ENCODE measurements around the gene WDR74.

Gene WDR74

DNA sequence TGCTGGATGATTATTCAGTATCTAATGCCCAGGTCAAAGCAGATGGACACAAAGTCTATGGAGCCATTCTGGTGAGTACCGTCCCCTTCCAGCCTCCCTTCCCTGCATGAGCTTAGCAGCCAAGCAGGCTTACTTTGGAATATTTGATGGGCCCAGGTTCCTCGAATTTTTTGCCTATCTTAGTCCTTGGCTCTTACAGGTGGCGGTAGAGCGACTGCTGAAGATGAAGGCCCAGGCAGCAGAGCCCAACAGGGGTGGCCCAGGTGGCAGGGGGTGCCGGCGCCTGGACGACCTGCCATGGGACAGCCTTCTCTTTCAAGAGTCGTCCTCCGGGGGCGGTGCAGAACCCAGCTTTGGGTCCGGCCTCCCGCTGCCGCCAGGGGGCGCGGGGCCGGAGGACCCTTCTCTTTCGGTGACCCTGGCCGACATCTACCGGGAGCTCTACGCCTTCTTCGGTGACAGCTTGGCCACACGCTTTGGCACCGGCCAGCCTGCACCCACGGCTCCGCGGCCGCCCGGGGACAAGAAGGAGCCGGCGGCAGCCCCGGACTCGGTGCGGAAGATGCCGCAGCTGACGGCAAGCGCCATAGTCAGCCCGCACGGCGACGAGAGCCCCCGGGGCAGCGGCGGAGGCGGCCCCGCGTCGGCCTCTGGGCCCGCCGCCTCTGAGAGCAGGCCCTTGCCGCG is 52.9 kb downstream of the WDR74 start:
- TF ChIP-seq, protein P1, sequence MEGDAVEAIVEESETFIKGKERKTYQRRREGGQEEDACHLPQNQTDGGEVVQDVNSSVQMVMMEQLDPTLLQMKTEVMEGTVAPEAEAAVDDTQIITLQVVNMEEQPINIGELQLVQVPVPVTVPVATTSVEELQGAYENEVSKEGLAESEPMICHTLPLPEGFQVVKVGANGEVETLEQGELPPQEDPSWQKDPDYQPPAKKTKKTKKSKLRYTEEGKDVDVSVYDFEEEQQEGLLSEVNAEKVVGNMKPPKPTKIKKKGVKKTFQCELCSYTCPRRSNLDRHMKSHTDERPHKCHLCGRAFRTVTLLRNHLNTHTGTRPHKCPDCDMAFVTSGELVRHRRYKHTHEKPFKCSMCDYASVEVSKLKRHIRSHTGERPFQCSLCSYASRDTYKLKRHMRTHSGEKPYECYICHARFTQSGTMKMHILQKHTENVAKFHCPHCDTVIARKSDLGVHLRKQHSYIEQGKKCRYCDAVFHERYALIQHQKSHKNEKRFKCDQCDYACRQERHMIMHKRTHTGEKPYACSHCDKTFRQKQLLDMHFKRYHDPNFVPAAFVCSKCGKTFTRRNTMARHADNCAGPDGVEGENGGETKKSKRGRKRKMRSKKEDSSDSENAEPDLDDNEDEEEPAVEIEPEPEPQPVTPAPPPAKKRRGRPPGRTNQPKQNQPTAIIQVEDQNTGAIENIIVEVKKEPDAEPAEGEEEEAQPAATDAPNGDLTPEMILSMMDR (IDR thresholded peaks at IDR 0.05; ENCODE audit: low read depth, low read length), result peak; percentile 97
- H3K4me3 ChIP-seq (ENCODE audit: low read depth, low read length), result peak overlapping the region; percentile 76

Measured in WI38 (cell line).